Suprapubic skin (tissue), 4 donors: ENCODE results near the gene SELL. TPM values are rescaled to one million over a fixed set of nuclear protein-coding genes. Genes with fewer than 3 reads are reported as not detected.
"Not testable (repeated sequence)": the region's sequence is repeated elsewhere in the genome, so short reads cannot be mapped to it uniquely, and the experiment has no call there.

ENCODE experiments used
- DNase-seq, 2 donors: peaks; one replicate each; pipeline ENCODE4 v3.0.0-alpha.2; 2019; ENCODE audit warnings: low spot score in 2 of 2
- H3K27ac ChIP-seq: fragments of 200-600 bp; sonication (generic); one replicate; pipeline ENCODE4 v1.5.1; 2019
- H3K27me3 ChIP-seq: fragments of 200-600 bp; sonication (generic); one replicate; pipeline ENCODE4 v1.5.1; 2019
- H3K36me3 ChIP-seq: fragments of 200-600 bp; sonication (generic); one replicate; pipeline ENCODE4 v1.5.1; 2019
- H3K4me1 ChIP-seq: fragments of 200-600 bp; sonication (generic); one replicate; pipeline ENCODE4 v1.5.1; 2019
- H3K4me3 ChIP-seq: fragments of 200-600 bp; sonication (generic); one replicate; pipeline ENCODE4 v1.5.1; 2019; ENCODE audit warnings: mild to moderate bottlenecking
- H3K9me3 ChIP-seq: fragments of 200-600 bp; sonication (generic); one replicate; pipeline ENCODE4 v1.5.1; 2019
- CTCF ChIP-seq, 2 donors: fragments of 200-600 bp in 1 of 2; fragments of 450-650 bp in 1 of 2; sonication (generic) in 1 of 2; IDR thresholded peaks; one replicate each; pipeline ENCODE4 v1.5.1; 2016 to 2019; ENCODE audit warnings: antibody characterized with exemption in 2 of 2, mild to moderate bottlenecking in 1 of 2, moderate library complexity in 1 of 2
- EP300 ChIP-seq: sonication (generic); formaldehyde crosslinking; IDR thresholded peaks from one replicate; pipeline ENCODE4 v1.6.1; 2017; ENCODE audit warnings: antibody characterized with exemption
- POLR2A ChIP-seq, 2 donors: fragments of 450-650 bp; IDR thresholded peaks; one replicate each; pipeline ENCODE4 v1.6.1; 2017; ENCODE audit warnings: antibody characterized with exemption in 2 of 2, mild to moderate bottlenecking in 2 of 2, moderate library complexity in 2 of 2
- POLR2AphosphoS5 ChIP-seq, 3 donors: sonication (generic); formaldehyde crosslinking; IDR thresholded peaks; one replicate each; pipeline ENCODE4 v1.6.1; 2017; ENCODE audit warnings: antibody characterized with exemption in 3 of 3
- WGBS: methylation state at CpG from one replicate; pipeline ENCODE4 v1.1.5; 2018; 5-methylcytosine and 5-hydroxymethylcytosine counted together
- total RNA-seq, 4 donors: library from RNA; depleted of rRNA; stranded (reverse); fragments of >200 nt; gene quantifications; one replicate each; pipeline ENCODE4 v1.1.0, GENCODE V29; 2016

The SELL gene
- total RNA-seq, 4 donors from 2014 or later: 0.47 to 0.60 TPM; not detected in 2

DNA sequence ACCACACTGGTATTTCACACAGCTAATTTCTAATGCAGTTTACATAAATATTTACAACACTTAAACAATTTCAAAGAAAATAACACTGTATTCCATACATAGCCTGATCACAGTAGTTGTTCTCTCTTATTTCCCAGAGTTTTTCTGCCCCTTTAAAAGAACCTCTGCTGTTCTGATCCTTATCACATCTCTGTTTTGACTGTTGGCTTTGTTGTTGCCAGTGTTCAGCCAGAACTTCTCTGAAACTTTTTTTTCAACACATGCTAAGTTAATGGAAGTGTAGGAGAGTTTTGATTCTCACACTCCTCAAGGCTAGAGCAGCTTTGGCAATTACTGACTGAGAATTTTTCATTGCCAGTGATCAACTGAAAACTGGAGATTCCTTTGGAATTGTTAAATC lies 11.4 kb upstream of the SELL start:
- TF ChIP-seq CTCF (IDR thresholded peaks at IDR 0.05) (no peak), POLR2A (IDR thresholded peaks at IDR 0.05) (no peak), POLR2AphosphoS5 (IDR thresholded peaks at IDR 0.05) (no peak), EP300 (no peak)
- Histone ChIP-seq H3K9me3 (no peaks in the 10 kb centered on the region), H3K4me1 (no peaks in the 10 kb centered on the region), H3K27ac (no peak overlapping the region), H3K36me3 (no peaks in the 10 kb centered on the region), H3K27me3 (no peaks in the 10 kb centered on the region), H3K4me3 (no peak overlapping the region)
- DNase-seq: no peak

- H3K9me3 ChIP-seq, H3K36me3 ChIP-seq, H3K4me1 ChIP-seq, H3K27ac ChIP-seq, H3K4me3 ChIP-seq, H3K27me3 ChIP-seq, DNase-seq: not testable (repeated sequence)
- 90% methylated on average over 2 of the region's 2 CpGs for WGBS
Measured at GRCh38 chr1:169715100-169715499, 3.7 kb upstream of the SELL start.

DNA sequence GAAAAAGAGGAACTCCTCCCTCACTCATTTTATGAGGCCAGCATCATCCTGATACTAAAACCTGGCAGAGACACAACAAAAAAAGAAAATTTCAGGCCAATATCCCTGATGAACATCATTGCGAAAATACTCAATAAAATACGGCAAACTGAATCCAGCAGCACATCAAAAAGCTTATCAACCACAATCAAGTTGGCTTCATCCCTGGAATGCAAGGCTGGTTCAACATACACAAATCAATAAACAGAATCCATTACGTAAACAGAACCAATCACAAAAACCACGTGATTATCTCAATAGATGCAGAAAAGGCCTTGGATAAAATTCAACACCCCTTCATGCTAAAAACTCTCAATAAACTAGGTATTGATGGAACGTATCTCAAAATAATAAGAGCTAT lies 1.7 kb upstream of the SELL start:
- not testable (repeated sequence) for H3K27me3 ChIP-seq, H3K4me1 ChIP-seq, DNase-seq, H3K9me3 ChIP-seq, H3K4me3 ChIP-seq, H3K27ac ChIP-seq, H3K36me3 ChIP-seq
- WGBS: 91% methylated on average over 5 of the region's 5 CpGs

GRCh38 chr1:169712309-169712631 lies 850 bp upstream of the SELL start:
- DNase-seq: no peak
- Histone ChIP-seq H3K9me3 (no peaks in the 10 kb centered on the region), H3K27ac (no peak overlapping the region), H3K36me3 (no peaks in the 10 kb centered on the region), H3K4me3 (no peak overlapping the region), H3K4me1 (peaks cover 8% of the 10 kb centered on the region), H3K27me3 (peaks cover 2% of the 10 kb centered on the region)
- WGBS: 92% methylated on average over 2 of the region's 2 CpGs
- TF ChIP-seq EP300 (no peak), CTCF (IDR thresholded peaks at IDR 0.05) (no peak), POLR2AphosphoS5 (IDR thresholded peaks at IDR 0.05) (no peak)

- DNase-seq: no peak
- H3K27ac ChIP-seq: no peak overlapping the region
- TF ChIP-seq EP300 (no peak), POLR2AphosphoS5 (IDR thresholded peaks at IDR 0.05) (no peak), CTCF (IDR thresholded peaks at IDR 0.05) (no peak), POLR2A (IDR thresholded peaks at IDR 0.05) (no peak)
- 71% methylated on average over 3 of the region's 3 CpGs for WGBS
- H3K4me1 ChIP-seq: peaks cover 8% of the 10 kb centered on the region
- H3K36me3 ChIP-seq: no peaks in the 10 kb centered on the region
- no peak overlapping the region for H3K4me3 ChIP-seq
- H3K9me3 ChIP-seq: no peaks in the 10 kb centered on the region
- H3K27me3 ChIP-seq: no peaks in the 10 kb centered on the region
Measured at GRCh38 chr1:169708647-169709046, 2.8 kb downstream of the SELL start.

- WGBS: 82% methylated on average over 9 of the region's 9 CpGs
- Histone ChIP-seq H3K9me3 (no peaks in the 10 kb centered on the region), H3K4me3 (no peak overlapping the region), H3K27me3 (no peaks in the 10 kb centered on the region), H3K4me1 (peaks cover 8% of the 10 kb centered on the region), H3K36me3 (no peaks in the 10 kb centered on the region), H3K27ac (no peak overlapping the region)
- no peak for DNase-seq
- TF ChIP-seq POLR2AphosphoS5 (IDR thresholded peaks at IDR 0.05) (no peak), EP300 (no peak), POLR2A (IDR thresholded peaks at IDR 0.05) (no peak), CTCF (IDR thresholded peaks at IDR 0.05) (no peak)
Measured at GRCh38 chr1:169707912-169708604, 3.4 kb downstream of the SELL start.
